SU-DHL-6 (cell line): ENCODE results near the gene TLR6.

Source experiments
- H2AFZ ChIP-seq: fragments of 200-600 bp; sonication (generic); 2 replicates; pipeline ENCODE4 v1.6.1; 2014; ENCODE audit warnings: low read depth, mild to moderate bottlenecking, moderate library complexity, mixed read lengths, antibody characterized with exemption, low read length; ENCODE audit not compliant: severe bottlenecking
- H3F3A ChIP-seq: fragments of 200-600 bp; shearing (Covaris generic); 2 replicates; pipeline ENCODE4 v1.6.0; 2016; ENCODE audit warnings: antibody characterized with exemption, mild to moderate bottlenecking; ENCODE audit not compliant: insufficient read depth
- H3K27ac ChIP-seq: fragments of 200-600 bp; sonication (generic); 2 replicates; pipeline ENCODE4 v1.5.1; 2016; ENCODE audit warnings: low read depth, mild to moderate bottlenecking, low read length, moderate library complexity, mixed read lengths
- H3K27me3 ChIP-seq: fragments of 200-600 bp; sonication (generic), shearing (Covaris generic); 2 replicates; pipeline ENCODE4 v1.6.0; 2014; ENCODE audit warnings: mild to moderate bottlenecking, low read length
- H3K36me3 ChIP-seq: fragments of 200-600 bp; sonication (generic); 2 replicates; pipeline ENCODE4 v1.6.1; 2014; ENCODE audit warnings: mild to moderate bottlenecking, low read length, mixed read lengths
- H3K4me2 ChIP-seq: fragments of 300-600, 200-600 bp; shearing (Covaris generic), sonication (generic); 2 replicates; pipeline ENCODE4 v1.6.0; 2014; ENCODE audit warnings: low read length, low read depth, mild to moderate bottlenecking; ENCODE audit not compliant: poor library complexity, severe bottlenecking
- H3K4me3 ChIP-seq: fragments of 200-600 bp; sonication (generic); 2 replicates; pipeline ENCODE4 v1.5.1; 2014; ENCODE audit warnings: antibody characterized with exemption, low read length, mild to moderate bottlenecking, mixed read lengths; ENCODE audit not compliant: insufficient read depth, poor library complexity, severe bottlenecking
- H3K79me2 ChIP-seq: fragments of 200-600 bp; sonication (generic); 2 replicates; pipeline ENCODE4 v1.6.1; 2014; ENCODE audit warnings: mild to moderate bottlenecking, low read length, moderate library complexity; ENCODE audit not compliant: insufficient read depth
- H3K9ac ChIP-seq: fragments of 200-600 bp; sonication (generic); 2 replicates; pipeline ENCODE4 v1.7.0; 2014; ENCODE audit warnings: mild to moderate bottlenecking, low read length
- H3K9me2 ChIP-seq: fragments of 200-600 bp; sonication (generic); replicated peaks from 2 replicates; pipeline ENCODE4 v1.6.1; 2014; ENCODE audit warnings: low read length; ENCODE audit not compliant: insufficient read depth
- H3K9me3 ChIP-seq: fragments of 200-600 bp; sonication (generic); 2 replicates; pipeline ENCODE4 v1.6.1; 2014; ENCODE audit warnings: low read length, mixed read lengths; ENCODE audit not compliant: insufficient read depth
- H4K20me1 ChIP-seq: fragments of 200-600 bp; sonication (generic); 2 replicates; pipeline ENCODE4 v1.6.1; 2014; ENCODE audit warnings: low read depth, mild to moderate bottlenecking, antibody characterized with exemption, low read length, moderate library complexity, mixed read lengths
- CTCF ChIP-seq: fragments of 200-600 bp; sonication (generic); IDR thresholded peaks from one replicate; pipeline ENCODE4 v1.5.1; 2017; ENCODE audit warnings: antibody characterized with exemption, mild to moderate bottlenecking, low read length, moderate library complexity; ENCODE audit not compliant: insufficient read depth, poor library complexity, severe bottlenecking
- EZH2phosphoT487 ChIP-seq: fragments of 200-600 bp; sonication (generic), shearing (Covaris generic); conservative IDR thresholded peaks from 2 replicates; pipeline ENCODE4 v1.6.1; 2018; ENCODE audit warnings: mild to moderate bottlenecking, antibody characterized with exemption, low read length, moderate library complexity, mixed read lengths

TLR6 gene

GRCh38 chr4:38861791-38862190 lies 5.2 kb upstream of the TLR6 start:
- no peak for TF ChIP-seq CTCF
- no peak for TF ChIP-seq EZH2phosphoT487
- H3K4me2 ChIP-seq: no peak overlapping the region
- H4K20me1 ChIP-seq: no peaks in the 10 kb centered on the region
- H3K36me3 ChIP-seq: no peaks in the 10 kb centered on the region
- H3K79me2 ChIP-seq: no peaks in the 10 kb centered on the region
- no peaks in the 10 kb centered on the region for H3K9me2 ChIP-seq
- no peak overlapping the region for H3K4me3 ChIP-seq
- H3K9ac ChIP-seq: no peak overlapping the region
- no peaks in the 10 kb centered on the region for H3K9me3 ChIP-seq
- H3F3A ChIP-seq: peaks cover 23% of the 10 kb centered on the region
- H3K27ac ChIP-seq: no peak overlapping the region
- no peaks in the 10 kb centered on the region for H3K27me3 ChIP-seq
- H2AFZ ChIP-seq: no peak overlapping the region

- peaks cover under 1% of the 10 kb centered on the region; the same call in 1 of the 2 replicates for H3K79me2 ChIP-seq
- no peak overlapping the region for H3K9ac ChIP-seq
- peak overlapping the region; percentile 11 for H2AFZ ChIP-seq
- no peaks in the 10 kb centered on the region for H3K9me3 ChIP-seq
- peaks cover 30% of the 10 kb centered on the region for H3F3A ChIP-seq
- no peaks in the 10 kb centered on the region for H4K20me1 ChIP-seq
- no peaks in the 10 kb centered on the region for H3K27me3 ChIP-seq
- peak overlapping the region; percentile 34 for H3K4me2 ChIP-seq
- H3K27ac ChIP-seq: peak overlapping the region; percentile 16; the same call in 1 of the 2 replicates
- no peaks in the 10 kb centered on the region for H3K36me3 ChIP-seq
- H3K9me2 ChIP-seq: no peaks in the 10 kb centered on the region
- TF ChIP-seq CTCF: peak; percentile 70
- TF ChIP-seq EZH2phosphoT487: no peak
- no peak overlapping the region for H3K4me3 ChIP-seq
Observed at GRCh38 chr4:38860788-38861424, 4.3 kb upstream of the TLR6 start.

- Histone ChIP-seq H3K27ac (peak overlapping the region; percentile 98), H2AFZ (peak overlapping the region; percentile 14)
- TF ChIP-seq CTCF: no peak
- TF ChIP-seq EZH2phosphoT487: no peak
Observed at GRCh38 chr4:38859501-38859900, 2.9 kb upstream of the TLR6 start.

GRCh38 chr4:38858097-38858420 lies 1.4 kb upstream of the TLR6 start:
- Histone ChIP-seq H3K4me2 (peak overlapping the region; percentile 99), H3K9me2 (no peaks in the 10 kb centered on the region), H3K27ac (peak overlapping the region; percentile 98), H3K27me3 (no peaks in the 10 kb centered on the region), H2AFZ (peak overlapping the region; percentile 15), H3F3A (peaks cover 51% of the 10 kb centered on the region), H3K79me2 (peaks cover 28% of the 10 kb centered on the region), H3K9me3 (no peaks in the 10 kb centered on the region), H4K20me1 (no peaks in the 10 kb centered on the region), H3K36me3 (peaks cover 15% of the 10 kb centered on the region), H3K9ac (peak overlapping the region; percentile 79), H3K4me3 (peak overlapping the region; percentile 78)
- TF ChIP-seq EZH2phosphoT487: no peak
- no peak for TF ChIP-seq CTCF

More at GRCh38 chr4:38859501-38859900, 2.9 kb upstream of the TLR6 start:
- no peak overlapping the region for H3K4me2 ChIP-seq
- no peaks in the 10 kb centered on the region for H3K27me3 ChIP-seq
- H3F3A ChIP-seq: peaks cover 41% of the 10 kb centered on the region
- no peaks in the 10 kb centered on the region for H3K9me3 ChIP-seq
- no peaks in the 10 kb centered on the region for H4K20me1 ChIP-seq
- no peaks in the 10 kb centered on the region for H3K9me2 ChIP-seq
- peaks cover 3% of the 10 kb centered on the region for H3K36me3 ChIP-seq
- H3K79me2 ChIP-seq: peaks cover 14% of the 10 kb centered on the region
- H3K9ac ChIP-seq: no peak overlapping the region
- H3K4me3 ChIP-seq: no peak overlapping the region
